Stimulated activated naive CD8-positive, alpha-beta T cell treated with anti-CD3 and anti-CD28 coated beads, Interleukin-15, Interleukin-2, amounts not matched to agents 100 U/mL and 50 U/mL, for 24 hours (primary cell): Measurements from ENCODE around the gene ENO1.

Source experiments
- ATAC-seq: fragments of 150-1000 bp; cut with Tn5 transposase; one replicate; pipeline ENCODE4 v1.10.0; 2021
- DNase-seq: peaks from one replicate; pipeline ENCODE4 v3.0.0; 2021

Gene ENO1

GRCh38 chr1:8870616-8871538, 7.6 kb downstream of the ENO1 start:
- peak; percentile 64 for ATAC-seq
- DNase-seq: no peak

GRCh38 chr1:8870103-8870502, 8.4 kb downstream of the ENO1 start:
- DNase-seq: no peak
- no peak for ATAC-seq

- no peak for ATAC-seq
Measured at GRCh38 chr1:8867878-8868567, 10.5 kb downstream of the ENO1 start.

GRCh38 chr1:8866792-8867415, 11.6 kb downstream of the ENO1 start:
- ATAC-seq (peak; percentile 80), DNase-seq (peak; percentile 79)

More at GRCh38 chr1:8867878-8868567, 10.5 kb downstream of the ENO1 start:
- no peak for DNase-seq

GRCh38 chr1:8866173-8866791, 12.2 kb downstream of the ENO1 start:
- DNase-seq (no peak), ATAC-seq (no peak)

GRCh38 chr1:8864713-8865344, 13.7 kb downstream of the ENO1 start:
- no peak for ATAC-seq
- no peak for DNase-seq

- ATAC-seq (no peak), DNase-seq (no peak)
Measured at GRCh38 chr1:8863794-8864233, 14.7 kb downstream of the ENO1 start.

- ATAC-seq: no peak
- DNase-seq: no peak
Measured at GRCh38 chr1:8863138-8863537, 15.3 kb downstream of the ENO1 start.

- DNase-seq (peak; percentile 56), ATAC-seq (no peak)
Measured at GRCh38 chr1:8862528-8862927, 16.0 kb downstream of the ENO1 start.

- no peak for DNase-seq
- ATAC-seq: no peak
Measured at GRCh38 chr1:8860738-8861516, 17.6 kb downstream of the ENO1 start.

GRCh38 chr1:8858888-8859706, 19.4 kb downstream of the ENO1 start:
- ATAC-seq (peak; percentile 45), DNase-seq (no peak)

GRCh38 chr1:8858112-8858668, 20.3 kb downstream of the ENO1 start:
- peak; percentile 12 for ATAC-seq
- DNase-seq: no peak

- no peak for ATAC-seq
- no peak for DNase-seq
Measured at GRCh38 chr1:8856689-8857412, 21.6 kb downstream of the ENO1 start.

GRCh38 chr1:8854240-8854639, 24.2 kb downstream of the ENO1 start:
- no peak for DNase-seq

GRCh38 chr1:8851060-8851459, 27.4 kb downstream of the ENO1 start:
- ATAC-seq: no peak
- no peak for DNase-seq

More at GRCh38 chr1:8854240-8854639, 24.2 kb downstream of the ENO1 start:
- ATAC-seq: no peak

- peak; percentile 97 for ATAC-seq
- DNase-seq: peak; percentile 88
Measured at GRCh38 chr1:8848663-8849386, 29.7 kb downstream of the ENO1 start.

GRCh38 chr1:8847990-8848389, 30.5 kb downstream of the ENO1 start:
- DNase-seq (no peak), ATAC-seq (no peak)

GRCh38 chr1:8846263-8846662, 32.2 kb downstream of the ENO1 start:
- DNase-seq: no peak
- no peak for ATAC-seq
